HG03066 (cell line): ENCODE measurements around the gene ICOSLG.
"Not testable (repeated sequence)": the region's sequence is repeated elsewhere in the genome, so short reads cannot be mapped to it uniquely, and the experiment has no call there.

Experiments
- ATAC-seq: cut with Tn5 transposase; IDR thresholded peaks from one replicate; pipeline ENCODE4 v1.9.1; 2021; ENCODE audit warnings: low read depth; ENCODE audit not compliant: unreplicated experiment

ICOSLG gene

GRCh38 chr21:44267655-44268142 is 27.0 kb upstream of the ICOSLG start:
- ATAC-seq = no peak

GRCh38 chr21:44265734-44266270 is 25.1 kb upstream of the ICOSLG start:
- no peak for ATAC-seq

GRCh38 chr21:44263768-44264167 is 23.0 kb upstream of the ICOSLG start:
- no peak for ATAC-seq

- no peak for ATAC-seq
These were observed 22.5 kb upstream of the ICOSLG start for GRCh38 chr21:44263221-44263760.

- no peak for ATAC-seq
These were observed 21.8 kb upstream of the ICOSLG start for GRCh38 chr21:44262338-44263056.

- no peak for ATAC-seq
These were observed 21.0 kb upstream of the ICOSLG start, which contains the start of gene DNMT3L for GRCh38 chr21:44261675-44262295. TSS of gene DNMT3L (minus strand) at chr21:44261897. CDS start at chr21:44261259, 638 bp downstream.

GRCh38 chr21:44260791-44261631 is 20.3 kb upstream of the ICOSLG start:
- ATAC-seq = no peak

- no peak for ATAC-seq
These were observed 19.3 kb upstream of the ICOSLG start for GRCh38 chr21:44260066-44260465.

GRCh38 chr21:44259082-44259705 is 18.5 kb upstream of the ICOSLG start:
- no peak for ATAC-seq

GRCh38 chr21:44258056-44258725 is 17.4 kb upstream of the ICOSLG start:
- no peak for ATAC-seq

- ATAC-seq = no peak
These were observed 14.8 kb upstream of the ICOSLG start for GRCh38 chr21:44255511-44255981.

GRCh38 chr21:44253832-44254710 is 13.3 kb upstream of the ICOSLG start:
- ATAC-seq = no peak

- ATAC-seq = not testable (repeated sequence)
These were observed 8.7 kb upstream of the ICOSLG start for GRCh38 chr21:44249204-44250037.

- ATAC-seq = not testable (repeated sequence)
These were observed 7.2 kb upstream of the ICOSLG start for GRCh38 chr21:44247904-44248303.

GRCh38 chr21:44243980-44244379 is 3.2 kb upstream of the ICOSLG start:
- ATAC-seq = peak; percentile 44

GRCh38 chr21:44241281-44241680 is 538 bp upstream of the ICOSLG start:
- ATAC-seq = not testable (repeated sequence)

GRCh38 chr21:44240353-44240752 is 390 bp downstream of the ICOSLG start:
- not testable (repeated sequence) for ATAC-seq
